Tibial artery (tissue), 4 donors: ENCODE data around the gene PLG.
"Not testable (repeated sequence)": the region's sequence is repeated elsewhere in the genome, so short reads cannot be mapped to it uniquely, and the experiment has no call there.

Source experiments
- DNase-seq, 2 donors: peaks; one replicate each; pipeline ENCODE4 v3.0.0-alpha.2; 2019
- H3K27ac ChIP-seq, 2 donors: fragments of 200-600 bp; sonication (generic) in 1 of 2; 1 replicate in 1 of 2; 2 replicates in 1 of 2; pipeline ENCODE4 v1.5.1; 2018 to 2019; ENCODE audit warnings: mild to moderate bottlenecking in 1 of 2
- H3K27me3 ChIP-seq, 2 donors: fragments of 200-600 bp; sonication (generic) in 1 of 2; one replicate each; pipeline versions ENCODE4 v1.5.1 to v1.6.0; 2016 to 2019
- H3K36me3 ChIP-seq, 3 donors: fragments of 200-600 bp; sonication (generic) in 2 of 3; one replicate each; pipeline ENCODE4 v1.5.1; 2016 to 2019; ENCODE audit warnings: mild to moderate bottlenecking in 2 of 3
- H3K4me1 ChIP-seq, 4 donors: fragments of 200-600 bp; sonication (generic) in 2 of 4; 1 replicate in 3 of 4; 2 replicates in 1 of 4; pipeline ENCODE4 v1.5.1; 2016 to 2019
- H3K4me3 ChIP-seq, 2 donors: fragments of 200-600 bp; sonication (generic) in 1 of 2; 1 replicate in 1 of 2; 2 replicates in 1 of 2; pipeline ENCODE4 v1.5.1; 2018 to 2019; ENCODE audit warnings: mild to moderate bottlenecking in 2 of 2
- H3K9me3 ChIP-seq, 3 donors: fragments of 200-600 bp; sonication (generic) in 1 of 3; one replicate each; pipeline ENCODE4 v1.5.1; 2016 to 2019
- CTCF ChIP-seq, 2 experiments: fragments of 200-600 bp in 1 of 2; fragments of 450-650 bp in 1 of 2; IDR thresholded peaks; one replicate each; pipeline ENCODE4 v1.5.1; 2017 to 2019; ENCODE audit warnings: antibody characterized with exemption in 2 of 2, mild to moderate bottlenecking in 1 of 2, moderate library complexity in 1 of 2
- intact Hi-C: fragments of 100-400 bp; cut with DNase I; formaldehyde crosslinking; loops from one replicate; pipeline ENCODE4 v1.15.0; 2023; ENCODE audit warnings: low total_unique reads

PLG gene

GRCh38 chr6:160697826-160698225 lies 4.2 kb upstream of the PLG start:
- Histone ChIP-seq H3K4me3 (no peak overlapping the region), H3K27ac (no peak overlapping the region), H3K27me3 (no peaks in the 10 kb centered on the region), H3K36me3 (no peaks in the 10 kb centered on the region), H3K4me1 (no peaks in the 10 kb centered on the region), H3K9me3 (no peaks in the 10 kb centered on the region)
- no peak for TF ChIP-seq CTCF (IDR thresholded peaks at IDR 0.05)
- DNase-seq: no peak
- intact Hi-C loops: no loop called here

GRCh38 chr6:160704688-160705087 lies 2.6 kb downstream of the PLG start:
- H3K36me3 ChIP-seq, intact Hi-C loops, H3K27ac ChIP-seq, H3K4me1 ChIP-seq, DNase-seq, H3K27me3 ChIP-seq, H3K9me3 ChIP-seq, H3K4me3 ChIP-seq: not testable (repeated sequence)

GRCh38 chr6:160708993-160709392 lies 6.9 kb downstream of the PLG start:
- H3K4me3 ChIP-seq, DNase-seq, H3K9me3 ChIP-seq, H3K27ac ChIP-seq, H3K4me1 ChIP-seq, H3K27me3 ChIP-seq, H3K36me3 ChIP-seq, intact Hi-C loops: not testable (repeated sequence)

- TF ChIP-seq CTCF (IDR thresholded peaks at IDR 0.05): no peak
- no peak for DNase-seq
Observed at GRCh38 chr6:160714731-160715316, 12.8 kb downstream of the PLG start.

GRCh38 chr6:160730911-160731310 lies 28.9 kb downstream of the PLG start:
- Histone ChIP-seq H3K4me1 (no peaks in the 10 kb centered on the region), H3K9me3 (no peaks in the 10 kb centered on the region), H3K4me3 (no peak overlapping the region), H3K27ac (no peak overlapping the region), H3K36me3 (no peaks in the 10 kb centered on the region), H3K27me3 (peaks cover 0 to 5% of the 10 kb centered on the region in 2 donors)
- intact Hi-C loops: no loop called here
- DNase-seq: no peak
- TF ChIP-seq CTCF (IDR thresholded peaks at IDR 0.05): no peak

More at GRCh38 chr6:160714731-160715316, 12.8 kb downstream of the PLG start:
- no peaks in the 10 kb centered on the region for H3K9me3 ChIP-seq
- H3K4me1 ChIP-seq: peaks cover 0 to 9% (median 0%) of the 10 kb centered on the region in 4 donors
- H3K27ac ChIP-seq: no peak overlapping the region
- intact Hi-C loops: no loop called here
- H3K4me3 ChIP-seq: no peak overlapping the region
- no peaks in the 10 kb centered on the region for H3K36me3 ChIP-seq
- no peaks in the 10 kb centered on the region for H3K27me3 ChIP-seq

GRCh38 chr6:160733050-160733646 lies 31.1 kb downstream of the PLG start:
- Histone ChIP-seq H3K27me3 (peaks cover 0 to 5% of the 10 kb centered on the region in 2 donors), H3K4me1 (no peaks in the 10 kb centered on the region), H3K27ac (no peak overlapping the region), H3K4me3 (no peak overlapping the region), H3K9me3 (no peaks in the 10 kb centered on the region), H3K36me3 (no peaks in the 10 kb centered on the region)
- DNase-seq: no peak
- intact Hi-C loops: no loop called here
- TF ChIP-seq CTCF (IDR thresholded peaks at IDR 0.05): peak; percentile 50 to 62
